ENCODE data around the gene AUTS2. TPM values are rescaled to one million over a fixed set of nuclear protein-coding genes. Genes with fewer than 3 reads are reported as not detected.

AUTS2 gene
- total RNA-seq, 1 experiment from 2014 or later, result 13.9 TPM

GRCh38 chr7:69817841-69818635 is 219.8 kb downstream of the AUTS2 start:
- no peak for DNase-seq (ENCODE audit: low read depth)

DNA sequence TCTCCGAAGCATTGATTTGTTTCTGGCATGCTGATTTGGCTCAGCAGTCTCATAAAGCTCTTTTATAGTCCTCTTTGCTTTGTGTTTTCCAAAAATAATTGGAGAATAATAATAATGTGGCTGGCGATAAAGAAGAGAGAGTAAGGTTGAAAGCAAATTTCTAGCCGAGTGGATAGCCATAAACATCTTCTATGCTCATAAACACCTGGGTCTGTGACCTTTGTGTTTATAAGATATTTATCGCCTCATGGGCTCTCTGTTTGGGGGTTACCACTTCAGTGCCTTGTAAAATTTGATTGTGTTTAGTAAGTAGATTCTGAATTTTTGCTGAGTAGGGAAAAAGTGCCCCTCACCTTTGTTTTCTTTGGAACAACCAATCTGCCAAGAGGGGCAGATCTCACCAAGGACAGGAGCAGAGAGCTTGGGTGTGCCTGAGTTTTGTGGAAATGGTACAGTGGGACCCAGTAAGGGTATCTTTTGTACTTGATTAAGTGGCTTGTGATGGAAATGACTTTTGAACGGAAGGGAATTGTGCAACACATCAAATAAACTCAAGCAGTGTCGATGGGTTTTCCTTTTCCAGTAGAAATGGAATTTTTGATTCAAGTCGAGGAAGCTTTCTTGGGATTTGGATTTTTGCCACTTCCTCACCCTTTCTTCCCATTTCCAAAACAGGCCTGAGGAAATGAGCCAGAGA is 220.5 kb downstream of the AUTS2 start:
- DNase-seq (ENCODE audit: low read depth), result no peak

DNA sequence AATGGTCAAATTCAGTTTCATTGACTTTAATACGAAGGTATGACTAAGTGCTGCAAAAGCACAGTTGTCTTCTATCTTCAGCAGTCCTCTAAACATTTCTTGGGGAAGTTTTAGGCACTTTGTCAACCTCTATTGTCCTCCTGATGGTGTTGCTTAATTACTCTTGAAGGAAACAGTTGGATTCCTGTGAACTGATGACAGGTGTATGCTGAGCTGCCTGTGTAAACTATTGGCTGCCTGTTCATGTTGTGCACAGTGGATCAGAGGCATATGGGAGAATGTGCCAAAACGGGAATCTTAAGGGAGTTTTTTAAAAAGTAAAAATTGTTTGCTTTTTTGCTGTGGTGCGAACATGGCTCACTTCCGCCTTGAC is 221.0 kb downstream of the AUTS2 start:
- no peak for DNase-seq (ENCODE audit: low read depth)

- no peak for DNase-seq (ENCODE audit: low read depth)
Measured at GRCh38 chr7:69820479-69821192, 222.4 kb downstream of the AUTS2 start.

- DNase-seq (ENCODE audit: low read depth), result no peak
Measured at GRCh38 chr7:69822386-69822785, 224.1 kb downstream of the AUTS2 start.

- no peak for DNase-seq (ENCODE audit: low read depth)
Measured at GRCh38 chr7:69823151-69823744, 225.0 kb downstream of the AUTS2 start.

DNA sequence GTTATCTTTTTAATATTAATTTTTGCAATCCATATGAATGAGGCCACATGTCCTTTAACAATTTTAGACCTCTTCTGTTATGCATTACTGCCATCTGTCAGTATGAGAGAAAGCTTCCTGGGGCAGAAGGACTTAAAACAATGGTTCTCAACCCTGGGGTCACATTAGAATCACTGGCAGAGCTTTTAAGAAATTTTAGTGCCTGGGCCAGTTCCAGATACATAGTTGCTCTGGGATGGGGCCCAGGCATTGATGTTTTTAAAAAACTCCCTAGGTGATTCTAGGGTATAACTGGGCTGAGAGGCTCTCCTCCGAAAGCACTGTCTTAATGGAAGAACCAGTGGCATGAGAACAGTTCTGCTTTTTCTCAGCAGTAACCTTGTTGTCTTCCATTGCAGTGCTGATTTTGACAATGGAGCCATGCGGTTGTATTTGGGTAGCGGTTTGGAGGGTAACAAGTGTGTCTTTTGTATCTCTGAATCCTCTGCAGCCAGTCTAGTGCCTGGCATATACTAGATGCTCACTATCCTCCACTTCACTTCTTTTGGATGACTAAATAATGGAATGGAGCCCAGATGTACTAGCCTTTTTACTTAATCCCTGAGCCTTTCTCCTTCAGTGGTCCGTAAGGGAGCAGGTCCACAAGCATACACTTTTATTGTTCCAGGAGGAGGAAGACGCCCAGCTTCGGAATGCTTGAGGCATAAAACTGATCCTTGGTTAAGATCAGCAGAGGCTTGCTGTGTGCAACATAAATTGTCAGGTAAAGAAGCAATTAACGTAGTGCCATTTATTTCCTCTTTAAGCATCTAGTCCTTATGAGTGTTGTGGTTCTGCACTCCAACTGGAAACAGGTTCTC is 227.1 kb downstream of the AUTS2 start:
- DNase-seq (ENCODE audit: low read depth), result no peak

DNA sequence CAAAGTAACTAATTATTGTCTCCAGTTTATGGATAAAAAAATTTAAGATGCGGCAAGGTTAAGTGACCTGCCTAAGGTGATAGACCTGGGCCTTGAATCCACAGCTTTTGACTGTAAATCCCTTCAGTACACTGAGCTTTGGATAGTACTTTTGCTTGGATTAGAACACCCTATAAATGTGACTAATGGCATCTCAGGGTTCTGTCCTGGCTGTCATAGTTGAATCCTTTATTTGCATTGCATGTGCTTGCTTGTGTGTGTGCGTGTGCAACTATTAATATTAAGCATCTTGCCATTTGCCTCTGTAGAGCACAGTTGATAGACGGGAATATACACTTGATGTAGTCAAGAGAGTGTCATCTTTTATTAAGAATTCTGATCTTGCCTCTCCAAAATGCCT is 228.0 kb downstream of the AUTS2 start:
- no peak for DNase-seq (ENCODE audit: low read depth)

DNA sequence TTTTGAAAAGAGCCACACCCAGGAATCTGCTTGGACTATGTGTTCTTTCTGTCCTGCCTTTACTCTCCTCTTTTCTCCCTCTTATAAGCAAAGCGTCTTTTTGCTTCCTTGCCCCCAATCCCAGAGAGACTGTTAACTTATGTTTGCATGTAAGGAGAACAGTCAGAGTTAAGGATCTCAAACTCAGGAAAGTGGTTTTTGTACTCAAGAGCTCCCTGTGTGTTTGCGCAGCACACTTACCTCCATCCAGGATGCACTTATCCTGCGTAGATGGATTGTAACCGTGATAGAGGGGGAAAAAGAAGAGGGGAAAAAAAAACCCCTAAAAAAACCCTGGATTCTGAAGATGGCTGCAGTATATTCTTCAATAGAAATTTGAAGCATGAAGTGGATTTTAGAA is 228.9 kb downstream of the AUTS2 start:
- DNase-seq (ENCODE audit: low read depth), result no peak

- no peak for DNase-seq (ENCODE audit: low read depth)
Measured at GRCh38 chr7:69827558-69827957, 229.3 kb downstream of the AUTS2 start.

GRCh38 chr7:69832356-69832755 is 234.1 kb downstream of the AUTS2 start:
- DNase-seq (ENCODE audit: low read depth), result no peak

GRCh38 chr7:69833964-69834363 is 235.7 kb downstream of the AUTS2 start:
- DNase-seq (ENCODE audit: low read depth), result no peak

GRCh38 chr7:69836702-69837101 is 238.4 kb downstream of the AUTS2 start:
- no peak for DNase-seq (ENCODE audit: low read depth)

GRCh38 chr7:69837387-69838068 is 239.3 kb downstream of the AUTS2 start:
- peak; percentile 91 for DNase-seq (ENCODE audit: low read depth)

DNA sequence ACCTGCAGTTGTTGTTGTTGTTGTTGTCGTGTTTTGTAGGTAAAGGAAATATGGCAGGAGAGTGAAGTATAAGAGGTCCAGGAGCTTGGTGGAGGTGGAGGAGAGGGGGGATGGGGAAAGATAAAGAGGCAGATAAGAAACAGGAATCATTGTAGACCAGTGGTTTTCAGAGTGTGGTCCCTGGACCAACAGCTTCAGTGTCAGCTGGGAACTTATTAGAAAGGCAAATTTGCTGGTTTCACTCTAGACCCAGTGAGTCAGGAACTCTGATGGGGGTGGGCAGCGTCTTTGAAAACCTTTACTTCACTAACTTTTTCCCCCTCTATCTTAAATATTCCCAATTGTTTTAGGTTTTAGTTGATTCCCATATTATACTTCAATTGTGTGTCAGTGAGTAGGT is 241.5 kb downstream of the AUTS2 start:
- no peak for DNase-seq (ENCODE audit: low read depth)

DNA sequence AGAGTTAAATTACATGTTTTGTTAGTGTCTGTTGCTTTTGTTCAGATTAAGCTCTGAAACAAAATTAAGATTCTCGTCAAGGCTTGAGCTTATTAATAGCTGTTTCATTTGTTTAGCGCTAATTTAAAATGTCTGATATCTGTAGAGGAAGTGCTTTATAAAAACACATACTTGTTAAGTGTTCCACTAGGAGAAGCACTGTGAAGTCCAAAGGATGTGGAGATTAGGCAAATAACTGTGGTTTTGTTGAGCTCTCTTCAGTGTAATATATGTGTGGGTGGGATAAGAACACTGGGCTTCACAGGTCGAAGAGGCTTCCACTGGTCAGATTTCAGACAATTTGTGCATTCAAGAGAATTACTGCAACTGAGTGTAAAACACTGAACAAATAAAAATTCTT is 242.0 kb downstream of the AUTS2 start:
- DNase-seq (ENCODE audit: low read depth), result no peak

- DNase-seq (ENCODE audit: low read depth), result no peak
Measured at GRCh38 chr7:69843653-69844052, 245.4 kb downstream of the AUTS2 start.

DNA sequence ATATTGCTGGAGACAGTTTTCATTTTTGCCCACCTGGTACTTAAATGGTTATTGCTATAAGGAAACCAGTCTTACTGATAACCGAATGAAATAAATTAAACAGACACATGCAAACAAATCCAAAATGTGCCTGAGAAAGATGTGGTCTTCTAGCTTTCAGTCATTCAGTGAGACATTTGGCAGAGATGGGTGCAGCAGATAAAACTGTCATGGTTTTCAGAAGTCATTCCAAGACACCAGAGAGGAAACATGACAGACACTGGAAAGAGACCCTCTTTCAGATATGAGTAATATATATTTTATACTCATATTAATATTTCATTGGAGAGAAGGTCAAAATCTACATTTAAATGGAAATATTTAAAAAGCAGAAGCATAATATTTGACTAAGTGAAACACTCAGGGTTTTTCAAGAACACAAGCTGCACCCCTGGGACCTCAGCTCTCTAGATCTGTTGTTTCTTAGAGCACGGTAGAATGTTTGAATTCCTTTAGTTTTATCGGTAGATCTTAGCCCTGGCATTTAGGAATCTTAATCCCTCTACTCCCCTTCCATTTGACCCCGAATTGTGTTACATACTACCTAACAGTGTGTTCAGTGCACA is 246.1 kb downstream of the AUTS2 start:
- DNase-seq (ENCODE audit: low read depth), result no peak

GRCh38 chr7:69845721-69846495 is 247.6 kb downstream of the AUTS2 start:
- DNase-seq (ENCODE audit: low read depth), result no peak
